HG03460 (cell line): ENCODE measurements around the gene PMS1.
"Not testable (repeated sequence)": the region's sequence is repeated elsewhere in the genome, so short reads cannot be mapped to it uniquely, and the experiment has no call there.

Experiments used
- ATAC-seq: cut with Tn5 transposase; IDR thresholded peaks from one replicate; pipeline ENCODE4 v1.9.1; 2021; ENCODE audit not compliant: unreplicated experiment

Gene PMS1

DNA sequence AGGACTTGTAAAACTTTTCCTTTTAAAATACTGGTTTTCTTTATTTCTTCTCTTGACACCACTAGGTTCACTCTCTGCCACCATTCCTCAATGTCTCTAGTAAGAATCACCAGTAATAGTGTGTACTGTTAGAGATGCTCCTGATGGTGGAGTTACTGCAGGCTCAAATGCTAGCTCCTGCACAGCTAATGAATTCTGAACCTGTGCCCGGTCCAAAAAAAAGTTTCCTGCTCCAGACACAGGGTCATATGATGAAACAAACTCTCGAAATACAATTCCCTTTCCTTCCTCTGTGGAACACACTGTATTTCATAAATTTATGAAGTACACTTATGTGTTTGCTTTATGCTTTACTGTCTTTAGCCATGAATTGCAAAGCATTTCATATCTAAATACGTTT is 19.2 kb downstream of the PMS1 start:
- no peak for ATAC-seq

- no peak for ATAC-seq
These were observed 34.2 kb downstream of the PMS1 start for GRCh38 chr2:189818249-189819038.

- no peak for ATAC-seq
These were observed 35.1 kb downstream of the PMS1 start for GRCh38 chr2:189819297-189819704.

- no peak for ATAC-seq
These were observed 37.9 kb downstream of the PMS1 start for GRCh38 chr2:189821953-189822748.

DNA sequence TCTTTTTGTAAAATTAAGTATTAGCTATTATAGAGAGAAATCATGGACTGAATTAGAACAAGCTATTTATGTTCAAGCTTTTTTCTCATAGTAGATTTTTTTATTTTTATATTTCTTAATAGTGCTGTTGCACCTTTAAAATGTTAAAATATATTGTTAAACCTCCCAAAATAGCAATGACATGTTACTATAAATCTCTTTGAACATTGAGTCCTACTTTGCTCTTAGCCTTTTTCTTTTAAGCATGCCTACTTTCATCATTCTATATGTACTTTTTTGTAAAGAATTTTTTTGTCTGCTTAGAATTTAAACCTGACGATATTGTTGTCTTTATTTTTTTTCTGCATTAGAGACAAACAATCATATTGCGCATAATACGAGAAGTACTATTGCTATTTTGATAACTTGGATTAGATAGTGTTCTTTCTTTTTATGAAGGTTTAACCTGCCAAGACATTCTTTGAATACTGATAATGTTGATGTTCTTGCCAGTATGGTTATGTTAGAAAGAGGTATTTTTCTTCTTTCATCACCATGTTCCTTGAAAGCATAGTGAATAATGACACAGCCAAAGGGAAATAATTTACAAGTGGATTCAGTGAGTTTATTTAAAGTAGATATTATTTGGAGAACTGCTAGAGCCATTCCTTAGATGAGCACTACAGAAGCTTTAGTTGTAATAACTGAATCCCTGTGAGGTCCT is 40.6 kb downstream of the PMS1 start:
- ATAC-seq = no peak

- no peak for ATAC-seq
These were observed 41.8 kb downstream of the PMS1 start for GRCh38 chr2:189826039-189826438.

DNA sequence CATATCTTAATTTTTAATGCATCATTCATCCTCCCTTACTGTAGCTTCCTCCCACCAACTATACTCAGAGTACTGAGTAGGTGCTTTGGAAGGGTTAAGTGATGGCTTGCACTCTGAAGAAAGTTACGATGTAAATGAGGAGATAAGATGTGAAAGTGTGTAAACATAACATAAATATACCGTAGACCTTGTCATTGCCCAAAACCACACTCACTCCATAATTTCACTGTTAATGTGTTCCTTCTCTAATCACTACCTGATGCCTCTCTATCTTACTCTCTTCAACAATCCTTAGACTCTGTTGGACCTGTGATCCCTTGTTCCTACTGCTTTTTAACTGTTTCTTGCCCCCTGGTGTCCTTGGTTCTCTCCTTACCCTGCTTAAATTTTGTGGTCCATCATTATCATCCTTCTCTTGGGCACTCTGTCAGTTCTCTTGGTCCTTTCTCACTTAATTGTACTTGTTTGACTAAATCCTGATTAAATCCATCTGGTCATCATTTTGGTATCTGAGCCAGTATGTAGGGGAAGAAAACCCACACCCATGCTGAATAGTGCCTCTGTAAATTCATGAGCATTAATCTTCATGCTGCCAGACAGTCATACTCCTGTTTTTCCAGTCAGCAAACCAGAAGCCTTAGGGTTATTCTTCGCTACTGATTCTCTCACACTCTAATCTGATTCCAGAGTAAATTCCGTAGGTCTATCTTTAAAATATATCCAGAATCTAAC is 45.0 kb downstream of the PMS1 start:
- no peak for ATAC-seq

DNA sequence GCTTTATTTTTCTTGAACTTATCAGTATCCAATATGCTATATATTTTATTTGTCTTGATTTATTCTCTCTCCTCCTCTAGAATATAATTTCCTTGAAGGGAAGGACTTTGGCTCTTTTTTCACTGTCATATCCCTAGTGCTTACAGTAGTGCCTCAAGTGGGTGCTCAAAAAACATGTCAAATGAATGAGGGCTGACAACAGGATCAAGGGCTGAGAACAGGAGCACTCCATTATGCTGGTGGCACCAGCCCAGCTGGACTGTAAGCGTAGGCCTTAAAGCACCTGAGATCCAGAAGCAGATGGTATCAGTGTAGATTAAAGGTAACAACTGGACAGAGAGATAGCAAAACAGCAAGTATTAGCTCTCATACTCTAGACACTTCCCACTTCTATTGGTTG is 46.3 kb downstream of the PMS1 start:
- no peak for ATAC-seq

DNA sequence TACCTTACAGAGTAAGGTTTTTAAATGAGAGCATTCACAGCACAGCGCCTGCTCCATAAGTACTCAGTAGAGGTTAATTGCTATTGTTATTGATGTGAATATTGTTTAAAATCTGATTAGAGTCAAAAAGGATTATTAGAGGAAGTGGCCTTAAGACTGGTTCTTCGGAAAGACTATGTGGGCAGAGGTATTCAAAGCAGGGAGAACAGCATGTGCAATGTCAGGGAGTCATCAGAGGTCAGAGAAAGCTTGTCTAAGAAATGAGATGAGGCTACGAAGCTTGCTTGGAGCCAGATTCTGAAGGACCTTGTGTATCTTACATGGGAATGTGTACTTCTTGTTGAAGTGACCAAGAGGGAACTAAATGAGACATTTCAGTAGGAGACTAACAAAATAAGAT is 49.8 kb downstream of the PMS1 start:
- no peak for ATAC-seq

DNA sequence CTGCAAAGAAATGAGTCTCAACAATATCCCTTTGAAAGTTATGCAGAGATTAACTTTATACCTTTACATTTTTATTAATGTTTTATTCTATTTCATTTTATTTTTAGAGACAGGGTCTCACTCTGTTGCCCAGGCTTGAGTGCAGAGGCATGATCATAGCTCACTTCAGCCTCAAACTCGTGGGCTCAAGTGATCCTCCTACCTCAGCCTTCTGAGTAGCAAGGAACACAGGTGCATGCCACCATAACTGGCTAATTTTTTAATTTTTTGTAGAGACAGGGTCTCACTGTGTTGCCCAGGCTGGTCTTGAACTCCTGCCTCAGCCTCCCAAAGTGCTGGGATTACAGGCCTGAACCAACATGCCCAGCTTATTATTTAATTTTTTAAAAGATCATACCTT is 50.4 kb downstream of the PMS1 start:
- ATAC-seq = not testable (repeated sequence)

GRCh38 chr2:189835855-189836558 is 51.8 kb downstream of the PMS1 start:
- no peak for ATAC-seq

GRCh38 chr2:189836644-189837043 is 52.4 kb downstream of the PMS1 start:
- ATAC-seq = no peak

DNA sequence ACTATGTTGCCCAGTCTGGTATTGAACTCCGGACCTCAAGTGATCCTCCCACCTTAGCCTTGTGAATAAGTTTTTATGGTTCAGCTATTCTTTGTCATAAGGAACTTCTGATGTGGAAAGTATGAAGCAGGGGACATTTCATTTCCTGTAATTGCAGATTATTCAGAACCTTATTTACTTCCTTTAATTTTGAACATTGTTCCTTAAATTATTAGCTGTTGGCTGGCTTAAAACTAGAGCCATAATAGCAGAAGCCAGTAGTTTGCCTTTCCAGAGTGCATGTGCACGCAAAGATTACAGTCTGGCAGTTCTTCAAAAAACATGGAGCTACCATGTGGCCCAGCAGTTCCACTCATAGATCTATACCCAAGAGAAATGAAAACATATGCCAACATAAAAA is 53.1 kb downstream of the PMS1 start:
- ATAC-seq = no peak

GRCh38 chr2:189841019-189841418 is 56.8 kb downstream of the PMS1 start:
- no peak for ATAC-seq

- no peak for ATAC-seq
These were observed 64.0 kb downstream of the PMS1 start for GRCh38 chr2:189848276-189848675.

- ATAC-seq = no peak
These were observed 65.3 kb downstream of the PMS1 start for GRCh38 chr2:189849550-189849949.

DNA sequence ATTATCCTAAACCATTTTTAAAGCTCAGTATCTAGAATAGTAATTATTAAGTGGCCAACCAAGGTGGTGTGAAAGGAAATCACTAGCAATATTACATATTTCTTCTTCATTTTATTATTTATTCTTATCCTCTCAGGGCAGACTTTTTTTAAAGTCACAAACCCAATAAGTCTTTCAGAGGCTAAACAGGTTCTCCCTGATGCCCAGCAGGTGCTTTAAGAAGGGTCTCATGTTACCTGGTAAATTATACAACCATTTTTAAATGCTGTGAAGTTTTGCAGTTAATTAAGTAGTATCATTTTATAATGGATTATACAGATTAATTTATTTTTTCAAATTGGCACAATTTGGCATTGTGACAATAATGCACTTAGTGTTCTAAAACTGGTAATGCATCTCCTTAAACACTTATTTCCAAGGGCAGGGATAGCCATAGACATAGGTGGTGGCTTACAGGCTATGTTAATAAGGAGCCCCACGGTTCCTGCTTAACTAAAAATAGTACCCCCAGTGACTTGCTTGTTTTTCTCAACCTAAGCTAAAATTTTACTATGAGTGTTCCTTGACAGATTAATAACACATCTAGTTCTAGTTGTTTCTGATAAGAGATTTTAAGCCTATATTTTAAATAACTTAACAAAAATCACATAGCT is 67.0 kb downstream of the PMS1 start:
- no peak for ATAC-seq

GRCh38 chr2:189854187-189854586 is 69.9 kb downstream of the PMS1 start:
- ATAC-seq = no peak

GRCh38 chr2:189854940-189855339 is 70.7 kb downstream of the PMS1 start:
- ATAC-seq = no peak

DNA sequence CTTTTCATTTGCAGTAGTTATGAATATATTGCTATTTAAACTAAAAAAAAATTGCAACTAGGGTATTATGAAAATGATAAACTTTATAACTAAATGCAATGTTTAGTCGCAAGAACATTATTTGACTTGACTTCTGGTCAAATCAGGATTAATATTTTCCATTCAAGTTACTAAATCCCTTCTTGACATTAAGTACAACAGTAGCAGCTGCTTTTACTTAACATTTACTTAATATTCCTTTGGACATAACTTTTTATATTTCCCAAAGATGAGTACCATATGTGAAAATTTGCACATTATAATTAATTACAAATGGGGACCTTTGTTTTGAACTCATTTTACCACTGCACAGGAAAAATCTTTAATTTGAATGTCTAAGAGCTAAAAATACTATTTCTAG is 74.0 kb downstream of the PMS1 start:
- no peak for ATAC-seq
